GM19351 (cell line): Measurements from ENCODE around the gene DIS3L.
"Not testable (repeated sequence)": the region's sequence is repeated elsewhere in the genome, so short reads cannot be mapped to it uniquely, and the experiment has no call there.

Experiments used
- ATAC-seq: cut with Tn5 transposase; IDR thresholded peaks from one replicate; pipeline ENCODE4 v1.9.1; 2021; ENCODE audit warnings: mild to moderate bottlenecking, moderate library complexity; ENCODE audit not compliant: unreplicated experiment

DIS3L gene

DNA sequence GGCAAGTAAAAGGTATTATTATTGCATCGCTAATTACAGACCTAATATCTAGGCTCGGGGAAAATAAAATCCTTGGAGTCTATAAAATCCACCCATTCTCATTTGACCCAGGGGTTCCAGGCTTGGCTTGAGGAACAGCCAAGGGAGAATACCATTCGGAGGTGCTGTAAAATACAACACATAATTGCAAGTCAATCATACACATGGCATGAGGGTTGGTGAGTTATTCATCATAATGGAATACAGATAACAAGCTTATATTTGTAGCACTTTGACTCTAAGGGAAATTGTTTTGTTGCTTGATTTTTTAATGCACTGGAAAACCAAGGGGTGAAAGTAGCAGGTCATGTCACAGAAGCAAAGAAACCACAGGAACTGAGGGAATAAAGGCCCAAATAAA is 16.8 kb upstream of the DIS3L start:
- ATAC-seq, result no peak

DNA sequence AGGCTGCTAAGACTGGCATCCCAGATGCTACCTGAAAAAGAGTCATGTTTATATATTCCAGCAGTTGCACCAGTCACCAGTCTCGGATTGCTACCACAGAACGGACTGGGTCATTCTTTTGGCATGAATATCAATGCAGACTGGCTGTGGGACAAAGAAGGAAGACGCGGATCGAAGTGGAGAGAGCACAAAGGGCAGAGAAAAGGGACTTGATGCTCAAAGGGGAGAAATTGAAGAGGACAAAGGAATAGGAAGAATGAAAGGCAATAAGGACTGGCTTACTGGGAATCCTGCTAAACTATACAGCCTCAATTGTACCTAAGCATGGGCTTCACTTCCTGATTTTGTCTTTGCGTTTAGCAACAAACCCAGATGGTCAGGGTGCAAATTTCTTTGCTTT is 15.3 kb upstream of the DIS3L start:
- no peak for ATAC-seq

DNA sequence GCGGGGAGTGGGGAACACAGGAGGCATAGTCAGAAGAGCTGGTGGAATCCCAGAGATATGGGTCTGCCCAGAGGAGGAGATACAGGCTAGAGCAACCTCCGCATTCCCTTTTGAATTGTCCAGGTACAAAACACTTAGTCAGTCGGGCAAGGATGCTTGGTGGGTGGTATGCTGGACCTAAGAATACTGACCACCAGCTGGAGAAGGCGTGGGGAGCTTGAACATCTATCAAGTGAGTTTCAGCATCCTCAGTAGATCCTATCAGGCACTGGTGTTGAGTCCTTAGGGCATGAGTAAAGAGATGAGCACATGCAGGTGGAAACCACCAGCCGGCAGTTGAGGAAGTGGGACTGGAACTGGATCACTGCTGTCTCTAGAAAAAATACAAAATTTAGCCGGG is 14.7 kb upstream of the DIS3L start:
- no peak for ATAC-seq

DNA sequence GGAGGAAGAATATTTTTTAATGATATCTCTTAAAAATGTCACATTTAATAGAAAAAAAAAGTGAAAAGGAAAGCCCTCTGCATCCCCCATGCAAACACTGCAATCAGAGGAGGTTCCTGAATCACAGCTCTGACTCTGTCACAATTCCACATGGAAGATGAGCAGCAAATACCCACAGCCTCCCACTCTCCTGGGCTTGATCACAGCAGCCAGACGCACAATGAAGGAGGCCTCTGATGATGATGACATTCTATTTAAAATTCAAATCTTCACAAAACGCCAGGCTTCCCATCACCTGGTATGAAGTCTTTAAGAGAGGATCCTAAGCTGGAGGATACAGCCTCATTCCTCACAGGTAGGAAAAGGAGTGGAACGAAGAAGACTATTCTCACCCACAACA is 9.1 kb upstream of the DIS3L start:
- ATAC-seq, result no peak

DNA sequence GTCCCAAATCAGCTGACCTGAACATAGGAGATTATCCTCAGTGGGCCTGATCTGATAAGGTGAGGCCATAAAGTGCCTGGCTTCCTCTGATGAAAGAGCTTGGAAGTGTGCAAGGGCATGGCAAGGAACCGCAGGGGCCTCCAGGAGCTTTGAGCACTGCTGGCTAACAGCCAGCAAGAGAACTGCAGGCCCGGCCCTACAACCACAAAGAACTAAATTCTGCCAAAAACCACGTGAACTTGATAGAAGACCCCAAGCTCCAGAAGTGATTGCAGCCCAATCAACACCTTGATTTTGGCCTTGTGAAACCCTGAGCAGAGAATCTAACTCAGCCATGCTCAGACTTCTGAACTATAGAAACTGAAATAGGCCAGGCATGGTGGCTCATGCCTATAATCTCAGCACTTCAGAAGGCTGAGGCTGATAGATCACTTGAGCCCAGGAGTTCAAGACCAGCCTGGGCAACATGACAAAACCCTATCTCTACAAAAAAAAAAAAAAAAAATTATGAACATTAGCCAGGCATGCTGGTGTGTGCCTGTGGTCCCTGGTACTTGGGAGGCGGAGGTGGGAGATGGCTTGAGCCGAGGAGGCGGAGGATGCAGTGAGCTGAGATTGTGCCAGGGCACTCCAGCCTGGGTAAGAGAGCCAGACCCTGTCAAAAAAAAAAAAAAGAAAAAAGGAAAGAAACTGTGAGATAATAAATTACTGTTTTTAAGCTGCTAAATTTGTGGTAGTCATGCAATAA is 7.7 kb upstream of the DIS3L start:
- ATAC-seq, result no peak

DNA sequence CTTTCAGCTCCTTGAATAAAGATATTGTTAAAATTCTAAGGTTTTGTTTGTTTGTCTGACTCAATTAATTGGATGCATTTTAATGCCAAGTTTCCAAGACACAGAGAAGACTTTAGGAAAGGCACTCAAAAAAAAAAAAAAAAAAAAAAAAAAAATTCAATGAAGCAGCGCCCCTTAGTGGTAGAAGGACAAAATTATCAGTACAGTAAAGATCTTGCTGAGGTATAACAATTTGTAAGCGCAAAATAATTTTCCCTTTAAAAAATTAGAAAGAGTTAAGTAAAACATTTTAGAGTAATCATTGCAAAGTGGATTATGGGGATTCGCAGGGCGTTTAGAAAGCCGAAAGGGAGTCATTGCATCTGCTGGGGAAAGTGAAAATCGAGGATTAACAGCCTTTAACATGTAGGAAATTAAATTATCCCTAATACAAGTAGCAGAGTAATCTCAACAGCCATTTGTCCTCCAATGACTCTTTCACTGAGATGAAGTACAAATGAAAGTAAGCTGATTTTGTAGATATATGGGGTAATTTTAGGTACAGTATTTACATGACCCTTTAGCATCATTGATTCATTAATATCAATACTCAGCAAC is 5.8 kb upstream of the DIS3L start:
- no peak for ATAC-seq

DNA sequence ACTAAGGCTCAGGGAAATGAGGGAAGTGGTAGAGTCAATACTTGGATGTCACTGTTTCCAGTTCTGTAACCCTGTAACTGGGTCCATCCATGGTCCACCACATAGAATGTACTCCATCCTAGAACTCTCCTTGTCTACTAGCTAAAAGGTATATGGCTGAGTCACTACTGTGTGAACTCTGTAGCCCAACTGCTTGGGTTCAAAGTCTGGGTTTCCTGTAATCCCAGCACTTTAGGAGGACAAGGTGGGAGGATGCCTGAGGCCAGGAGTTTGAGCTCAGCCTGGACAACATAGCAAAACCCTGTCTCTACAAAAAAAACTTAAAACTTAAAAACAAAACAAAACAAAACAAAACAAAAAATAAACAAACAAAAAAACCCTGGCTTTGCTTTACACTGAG is 5.3 kb upstream of the DIS3L start:
- no peak for ATAC-seq

DNA sequence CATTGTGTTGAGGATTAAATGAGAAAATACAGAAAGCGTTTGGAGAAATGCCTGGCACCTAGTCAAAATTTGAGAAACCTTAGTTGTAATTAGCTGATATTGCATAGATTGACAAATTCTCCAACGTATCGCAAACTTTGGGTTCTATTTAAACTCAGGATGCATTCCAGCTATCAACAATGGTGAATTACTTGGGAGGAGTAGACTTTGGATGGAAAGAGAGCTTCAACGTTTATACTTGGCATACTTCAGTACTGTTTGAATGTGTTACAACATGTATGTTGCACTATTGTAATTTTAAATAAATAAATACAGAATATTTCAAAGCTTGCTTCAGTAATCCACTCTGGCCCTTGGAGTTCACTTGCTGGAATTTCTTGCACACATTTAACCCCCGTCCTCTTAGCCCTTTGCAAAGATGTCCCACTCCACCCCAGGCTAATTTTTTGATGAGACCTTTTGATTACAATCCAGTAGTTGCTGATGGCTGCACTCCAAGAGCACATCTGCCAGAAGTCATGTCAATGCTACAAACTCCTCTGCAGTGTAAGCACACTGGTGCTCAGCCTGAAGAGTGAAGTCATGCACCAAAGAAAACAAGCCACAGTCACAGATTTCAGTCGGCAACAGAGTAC is 4.7 kb upstream of the DIS3L start:
- ATAC-seq, result no peak

DNA sequence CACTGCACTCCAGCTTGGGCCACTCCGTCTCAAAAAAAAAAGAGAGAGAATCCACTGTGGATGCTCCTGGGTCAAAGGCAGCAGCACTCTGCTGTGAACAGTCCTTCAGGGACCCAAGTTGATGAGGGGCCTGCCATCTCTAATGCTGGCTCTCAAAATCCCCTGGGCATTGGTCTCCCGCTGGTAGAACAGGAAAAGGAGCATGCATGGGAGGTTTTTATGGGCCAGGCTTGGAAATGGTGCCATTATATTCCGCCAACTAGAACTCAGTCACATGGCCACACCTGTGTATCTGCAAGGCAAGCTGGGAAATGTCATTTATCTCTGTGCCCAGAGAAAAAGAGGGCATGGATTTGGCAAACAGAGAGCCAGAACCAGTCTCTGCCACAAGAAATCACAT is 3.4 kb upstream of the DIS3L start:
- no peak for ATAC-seq

DNA sequence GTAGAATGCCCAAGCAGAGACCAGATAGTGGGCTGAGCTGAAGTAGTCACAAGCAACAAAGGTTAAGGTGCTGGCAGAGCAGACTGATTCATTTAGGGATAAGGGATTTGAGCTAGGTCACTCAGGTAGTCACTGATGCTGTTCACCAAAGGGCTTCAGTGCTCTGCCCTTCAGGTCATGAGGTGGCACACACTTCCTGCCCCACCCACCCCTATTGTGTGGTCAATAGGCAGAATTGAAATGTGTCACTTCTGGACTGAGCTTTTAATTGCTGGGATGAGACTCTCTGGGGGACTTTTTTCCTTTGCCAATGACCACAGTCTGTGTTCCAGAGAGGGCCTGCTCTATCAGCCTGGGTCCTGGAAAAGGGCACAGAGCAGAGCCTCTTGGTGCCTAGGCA is 2.9 kb upstream of the DIS3L start:
- no peak for ATAC-seq

DNA sequence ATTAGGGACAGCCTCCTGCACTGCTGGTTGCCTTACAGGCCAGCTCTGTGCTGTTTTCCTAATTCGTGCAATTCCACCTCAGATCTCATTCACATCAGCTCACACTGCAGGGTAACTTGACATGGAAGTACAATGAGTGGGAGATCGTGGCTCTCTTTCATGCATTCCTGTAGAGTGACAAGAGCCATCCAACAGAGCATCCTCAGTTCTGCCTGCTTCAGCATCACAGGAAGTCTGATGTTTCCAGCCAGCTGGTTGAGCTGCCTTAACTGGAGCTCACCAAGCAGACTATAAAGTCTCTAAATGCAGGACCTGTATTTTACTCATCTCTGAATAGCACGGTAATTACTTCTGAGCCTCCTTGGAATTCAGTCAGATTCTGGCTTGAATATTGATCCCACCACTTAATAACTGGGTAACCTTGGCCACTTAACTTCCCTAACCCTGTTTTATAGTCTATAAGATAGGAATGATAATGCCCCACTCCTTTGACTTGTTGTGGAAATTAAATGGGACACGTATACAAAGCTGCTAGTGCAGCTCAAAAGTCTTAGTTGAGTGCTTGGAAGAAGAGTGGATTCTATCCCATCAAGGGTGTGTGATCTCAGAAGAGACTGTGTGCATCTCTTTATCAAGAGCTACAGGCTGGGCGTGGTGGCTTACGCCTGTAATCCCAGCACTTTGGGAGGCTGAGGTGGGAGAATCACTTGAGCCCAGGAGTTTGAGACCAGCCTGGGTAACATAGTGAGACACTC is 1.4 kb upstream of the DIS3L start:
- no peak for ATAC-seq

DNA sequence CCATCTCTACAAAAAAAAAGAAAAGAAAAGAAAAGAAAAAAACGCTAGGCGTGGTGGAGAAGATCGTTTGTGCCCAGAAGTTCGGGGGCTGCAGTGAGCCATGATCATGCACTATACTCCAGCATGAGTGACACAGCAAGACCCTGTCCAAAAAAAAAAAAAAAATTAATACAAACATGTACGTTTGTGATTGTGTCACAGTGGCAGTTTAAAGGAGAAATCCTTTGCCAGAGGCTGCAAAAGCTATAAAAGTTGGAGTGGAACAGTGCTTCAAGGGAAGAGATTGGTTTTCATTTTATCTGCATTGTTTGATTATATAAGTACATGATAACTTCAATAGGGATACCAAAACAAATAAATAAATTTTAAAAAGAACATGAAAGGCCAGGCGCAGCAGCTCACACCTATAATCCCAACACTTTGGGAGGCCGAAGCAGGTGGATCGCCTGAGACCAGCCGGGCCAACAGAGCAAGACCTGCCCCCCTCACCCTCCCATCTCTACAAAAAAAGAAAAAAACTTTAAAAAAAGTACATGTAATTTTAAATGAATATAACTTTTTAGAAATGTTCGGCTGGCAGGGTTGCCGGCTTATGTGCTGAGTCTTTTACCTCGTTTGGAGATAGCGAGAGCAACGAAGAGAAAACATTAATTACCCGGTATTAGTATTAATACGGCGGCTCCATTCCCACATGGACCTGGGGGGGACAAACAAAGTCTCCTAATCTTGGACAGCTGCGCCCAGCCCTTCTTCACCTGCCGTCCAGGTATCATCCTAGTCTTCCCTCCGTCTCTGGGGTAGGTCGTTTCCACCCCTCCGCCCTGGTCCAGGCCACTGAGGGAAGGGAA is 573 bp upstream of the DIS3L start:
- ATAC-seq, result no peak

DNA sequence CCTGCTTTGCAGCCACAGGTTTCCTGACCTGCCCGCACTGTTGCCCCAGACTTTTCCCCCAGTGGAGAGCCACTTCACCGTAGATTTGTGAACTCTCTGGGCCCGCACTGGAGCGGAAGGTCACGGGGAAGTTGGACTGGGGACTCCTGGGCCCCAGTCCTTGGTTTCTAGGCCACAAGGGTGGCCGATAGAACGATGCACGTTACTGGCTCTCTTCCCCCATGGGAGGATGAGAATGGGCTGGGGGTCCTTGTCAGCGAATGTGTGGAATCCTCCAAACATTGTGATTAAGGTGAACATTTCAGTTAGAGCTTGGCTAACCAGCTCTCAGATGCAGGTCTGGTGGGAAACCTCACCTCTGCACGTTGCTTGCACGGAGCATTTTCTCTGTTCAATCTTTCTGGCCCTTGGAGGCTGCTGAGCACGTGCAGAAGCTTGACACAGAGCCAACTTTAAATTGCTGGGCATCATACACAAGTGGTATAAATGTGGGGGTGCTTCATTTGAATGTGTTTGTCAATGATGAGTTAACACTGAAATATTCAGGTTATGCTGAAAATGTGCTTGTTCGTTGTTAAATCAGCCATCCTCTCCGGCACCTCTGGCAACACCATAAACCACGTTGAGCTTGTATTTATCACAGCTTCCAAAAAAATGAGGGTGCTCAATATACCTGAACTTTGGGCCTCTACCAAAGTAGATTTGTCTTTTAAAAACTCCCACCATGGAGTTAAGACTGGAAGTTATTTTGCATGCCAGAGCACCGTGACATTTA is 976 bp downstream of the DIS3L start:
- ATAC-seq, result peak; percentile 34

DNA sequence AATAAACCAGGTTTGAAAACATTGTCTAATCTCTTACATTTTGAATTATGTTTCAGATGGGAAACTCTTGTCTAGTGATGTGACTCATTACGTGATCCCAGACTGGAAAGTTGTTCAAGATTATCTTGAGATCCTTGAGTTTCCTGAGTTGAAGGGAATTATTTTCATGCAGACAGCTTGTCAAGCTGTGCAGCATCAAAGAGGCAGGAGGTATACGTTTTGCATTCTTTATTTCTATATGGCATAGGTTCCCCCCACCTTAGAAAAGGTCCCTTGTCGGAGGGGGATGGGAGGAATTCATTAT is 1.5 kb downstream of the DIS3L start:
- no peak for ATAC-seq

DNA sequence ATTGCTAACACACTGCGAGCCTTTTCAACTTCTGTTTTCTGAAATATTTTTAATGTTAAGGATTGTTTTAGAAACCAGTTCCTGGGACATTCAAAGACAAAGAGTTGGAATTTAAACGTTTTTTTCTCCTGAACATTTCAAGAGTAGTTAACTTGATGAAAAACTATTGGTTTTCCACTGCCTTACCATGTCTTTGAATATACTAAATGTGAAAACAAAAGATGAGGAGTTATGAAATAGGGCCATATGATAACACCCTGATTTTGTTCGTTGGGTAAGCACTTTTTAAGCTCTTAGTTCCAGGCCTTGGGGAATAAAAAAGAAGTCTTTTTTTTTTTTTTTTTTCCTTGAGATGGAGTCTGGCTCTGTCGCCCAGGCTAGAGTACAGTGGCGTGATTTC is 2.8 kb downstream of the DIS3L start:
- ATAC-seq, result no peak

DNA sequence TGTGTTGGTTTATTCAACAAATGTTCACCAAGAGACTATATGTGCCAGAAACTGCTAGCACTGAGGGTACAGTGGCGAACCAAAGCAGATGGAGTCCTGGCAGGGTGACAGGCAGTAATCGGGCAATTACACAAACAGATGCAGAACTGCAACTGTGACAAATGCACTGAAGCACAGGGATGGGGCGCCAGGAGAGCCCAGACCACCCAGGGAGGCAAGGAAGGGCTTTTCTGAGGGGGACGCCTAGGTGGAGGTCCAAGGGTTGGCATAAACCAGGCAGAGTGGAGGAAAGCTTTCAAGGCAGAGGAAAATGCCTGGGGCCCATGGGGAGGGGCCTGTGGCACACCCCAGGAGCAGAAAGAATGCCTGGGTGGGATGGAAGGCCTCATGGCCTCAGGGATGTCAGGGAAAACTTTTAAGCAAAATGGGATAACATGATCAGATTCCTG is 5.5 kb downstream of the DIS3L start:
- ATAC-seq, result no peak

DNA sequence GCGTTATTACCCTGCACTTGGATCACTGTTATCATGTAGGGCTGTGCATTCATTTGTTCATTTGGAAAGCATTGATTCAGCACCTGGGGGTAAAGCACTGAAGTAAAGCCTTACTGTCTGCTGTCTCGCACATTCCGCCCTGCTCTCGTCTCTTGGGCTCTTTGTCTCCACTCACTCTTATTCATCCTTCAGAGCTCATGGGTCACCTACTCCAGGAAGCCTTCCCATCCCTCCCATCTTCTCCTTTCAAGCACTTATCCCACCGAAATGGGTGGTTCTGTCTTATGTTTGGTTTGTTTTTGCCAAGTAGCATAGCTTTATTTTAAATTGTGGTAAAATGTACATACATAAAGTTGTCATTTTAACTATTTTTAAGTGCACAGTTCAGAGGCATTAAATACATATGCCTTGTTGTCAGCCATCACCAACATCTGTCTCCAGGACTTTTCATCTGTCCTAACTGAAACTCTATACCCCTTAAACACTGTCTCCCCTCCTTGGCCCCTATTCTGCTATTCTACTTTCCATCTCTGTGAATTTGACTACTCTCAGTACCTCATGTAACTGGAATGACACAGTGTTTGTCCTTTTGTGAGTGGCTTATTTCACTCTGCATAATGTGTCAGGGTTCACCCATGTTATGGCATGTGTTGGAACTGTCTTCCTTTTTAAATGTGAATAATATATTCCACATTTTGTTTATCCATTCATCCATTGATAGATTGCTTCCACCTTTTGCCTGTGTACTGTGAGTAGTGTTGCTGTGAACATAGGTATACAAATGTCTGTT is 9.3 kb downstream of the DIS3L start:
- no peak for ATAC-seq

DNA sequence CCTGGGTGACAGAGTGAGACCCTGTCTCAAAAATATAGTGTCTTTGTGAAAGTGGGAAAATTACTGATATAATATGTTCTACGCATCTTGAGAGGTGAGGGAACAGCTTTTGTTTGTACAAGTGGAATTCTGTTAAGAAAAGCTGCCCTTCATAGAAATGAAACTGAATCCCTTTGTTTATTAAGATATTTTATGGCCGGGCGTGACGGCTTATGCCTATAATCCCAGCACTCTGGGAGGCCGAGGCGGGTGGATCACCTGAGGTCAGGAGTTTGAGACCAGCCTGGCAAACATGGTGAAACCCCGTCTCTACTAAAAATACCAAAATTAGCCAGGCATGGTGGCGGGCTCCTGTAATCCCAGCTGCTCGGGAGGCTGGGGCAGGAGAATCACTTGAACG is 11.1 kb downstream of the DIS3L start:
- ATAC-seq, result not testable (repeated sequence)

DNA sequence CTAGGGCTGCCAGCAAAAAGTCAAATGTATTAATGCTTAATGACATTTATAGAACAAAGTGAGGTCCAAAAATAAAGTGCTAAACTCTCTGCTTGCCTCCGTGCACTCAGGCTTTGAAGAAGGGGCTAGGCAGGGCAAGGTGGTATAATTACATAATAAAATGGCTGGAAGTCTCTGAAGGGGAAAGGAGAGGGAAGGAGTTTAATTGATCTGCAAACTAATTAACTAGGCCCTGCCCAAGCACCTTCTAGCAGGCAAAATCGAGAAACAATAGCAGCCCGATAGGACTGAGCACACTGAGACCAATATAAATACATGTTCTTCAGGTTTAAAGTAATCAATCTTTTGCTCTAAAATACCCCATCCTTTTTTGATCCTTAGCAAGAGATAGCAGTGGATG is 13.0 kb downstream of the DIS3L start:
- ATAC-seq, result no peak
